GM19455 (cell line): ENCODE measurements around the gene CCR3.

ENCODE experiments used
- ATAC-seq: cut with Tn5 transposase; IDR thresholded peaks from one replicate; pipeline ENCODE4 v1.9.1; 2021; ENCODE audit not compliant: unreplicated experiment

Gene CCR3

GRCh38 chr3:46218196-46218709, 24.0 kb upstream of the CCR3 start:
- no peak for ATAC-seq

- ATAC-seq, result no peak
Observed at GRCh38 chr3:46221391-46221790, 20.9 kb upstream of the CCR3 start.

- no peak for ATAC-seq
Observed at GRCh38 chr3:46221938-46222337, 20.3 kb upstream of the CCR3 start.

- no peak for ATAC-seq
Observed at GRCh38 chr3:46222435-46223161, 19.7 kb upstream of the CCR3 start.

GRCh38 chr3:46228260-46229242, 13.7 kb upstream of the CCR3 start:
- ATAC-seq, result no peak

GRCh38 chr3:46231323-46231722, 10.9 kb upstream of the CCR3 start:
- no peak for ATAC-seq

- no peak for ATAC-seq
Observed at GRCh38 chr3:46233194-46233593, 9.1 kb upstream of the CCR3 start.

GRCh38 chr3:46235425-46235824, 6.8 kb upstream of the CCR3 start:
- ATAC-seq, result no peak

- ATAC-seq, result no peak
Observed at GRCh38 chr3:46236294-46237054, 5.8 kb upstream of the CCR3 start.

- ATAC-seq, result no peak
Observed at GRCh38 chr3:46238386-46238785, 3.9 kb upstream of the CCR3 start.

GRCh38 chr3:46239301-46239938, 2.8 kb upstream of the CCR3 start:
- ATAC-seq, result no peak

GRCh38 chr3:46239952-46240351, 2.3 kb upstream of the CCR3 start:
- ATAC-seq, result no peak

- ATAC-seq, result no peak
Observed at GRCh38 chr3:46243560-46243959, 1.3 kb downstream of the CCR3 start.

GRCh38 chr3:46245146-46245545, 2.9 kb downstream of the CCR3 start:
- ATAC-seq, result no peak

- no peak for ATAC-seq
Observed at GRCh38 chr3:46252980-46253379, 10.7 kb downstream of the CCR3 start.

GRCh38 chr3:46258525-46258924, 16.3 kb downstream of the CCR3 start:
- no peak for ATAC-seq

- ATAC-seq, result no peak
Observed at GRCh38 chr3:46261926-46262594, 19.8 kb downstream of the CCR3 start.

GRCh38 chr3:46264002-46264401, 21.7 kb downstream of the CCR3 start:
- ATAC-seq, result no peak

GRCh38 chr3:46266598-46266997, 24.3 kb downstream of the CCR3 start:
- no peak for ATAC-seq

- no peak for ATAC-seq
Observed at GRCh38 chr3:46269556-46269955, 27.3 kb downstream of the CCR3 start.
